Activated T-cell treated with anti-CD3 and anti-CD28 coated beads, Interleukin-2, amount 50 U/mL, for 24 hours (primary cell): Measurements from ENCODE around the gene MICALL1.
A peak's percentile ranks its signal among the peaks of the same experiment; 100 is the strongest.

Experiments
- DNase-seq: peaks from one replicate; pipeline ENCODE4 v3.0.0-alpha.2; 2020
- H3K27ac Mint-ChIP-seq: 2 replicates; pipeline ENCODE4 v1.8.0; 2020; ENCODE audit warnings: mild to moderate bottlenecking, mixed read lengths
- H3K27me3 Mint-ChIP-seq: 2 replicates; pipeline ENCODE4 v1.8.0; 2020; ENCODE audit warnings: mixed read lengths
- H3K36me3 Mint-ChIP-seq: 2 replicates; pipeline ENCODE4 v1.8.0; 2020; ENCODE audit warnings: low read depth, mixed read lengths
- H3K4me1 Mint-ChIP-seq: 2 replicates; pipeline ENCODE4 v1.8.0; 2020; ENCODE audit warnings: low read depth, mixed read lengths
- H3K4me3 Mint-ChIP-seq: 2 replicates; pipeline ENCODE4 v1.8.0; 2020; ENCODE audit warnings: mild to moderate bottlenecking, moderate library complexity, mixed read lengths
- H3K9me3 Mint-ChIP-seq: 2 replicates; pipeline ENCODE4 v1.8.0; 2020; ENCODE audit warnings: mixed read lengths

Gene MICALL1

GRCh38 chr22:37913233-37913721 lies 7.2 kb downstream of the MICALL1 start:
- peaks cover 25% of the 10 kb centered on the region for H3K36me3 Mint-ChIP-seq
- peaks cover 17% of the 10 kb centered on the region for H3K4me1 Mint-ChIP-seq
- H3K9me3 Mint-ChIP-seq: no peaks in the 10 kb centered on the region
- H3K4me3 Mint-ChIP-seq: no peak overlapping the region
- no peaks in the 10 kb centered on the region for H3K27me3 Mint-ChIP-seq
- H3K27ac Mint-ChIP-seq: peak overlapping the region; percentile 60
- DNase-seq: no peak

- peaks cover 14% of the 10 kb centered on the region for H3K4me1 Mint-ChIP-seq
- H3K9me3 Mint-ChIP-seq: no peaks in the 10 kb centered on the region
- H3K36me3 Mint-ChIP-seq: peaks cover 35% of the 10 kb centered on the region
- no peak overlapping the region for H3K4me3 Mint-ChIP-seq
- H3K27ac Mint-ChIP-seq: no peak overlapping the region
- no peak for DNase-seq
- H3K27me3 Mint-ChIP-seq: no peaks in the 10 kb centered on the region
Measured at GRCh38 chr22:37916311-37916710, 10.2 kb downstream of the MICALL1 start.

GRCh38 chr22:37917874-37918548 lies 11.9 kb downstream of the MICALL1 start:
- no peak overlapping the region for H3K4me3 Mint-ChIP-seq
- no peak overlapping the region for H3K27ac Mint-ChIP-seq
- no peaks in the 10 kb centered on the region for H3K27me3 Mint-ChIP-seq
- no peak for DNase-seq
- peaks cover 4% of the 10 kb centered on the region for H3K4me1 Mint-ChIP-seq
- peaks cover 35% of the 10 kb centered on the region for H3K36me3 Mint-ChIP-seq
- H3K9me3 Mint-ChIP-seq: no peaks in the 10 kb centered on the region

GRCh38 chr22:37918580-37919270 lies 12.6 kb downstream of the MICALL1 start:
- peaks cover 34% of the 10 kb centered on the region for H3K36me3 Mint-ChIP-seq
- no peak overlapping the region for H3K27ac Mint-ChIP-seq
- no peak overlapping the region for H3K4me3 Mint-ChIP-seq
- peaks cover 4% of the 10 kb centered on the region for H3K4me1 Mint-ChIP-seq
- no peaks in the 10 kb centered on the region for H3K9me3 Mint-ChIP-seq
- no peak for DNase-seq
- no peaks in the 10 kb centered on the region for H3K27me3 Mint-ChIP-seq

GRCh38 chr22:37920126-37920525 lies 14.0 kb downstream of the MICALL1 start:
- Mint-ChIP-seq H3K27ac (peak overlapping the region; percentile 90), H3K9me3 (no peaks in the 10 kb centered on the region), H3K4me1 (peaks cover 4% of the 10 kb centered on the region), H3K36me3 (peaks cover 34% of the 10 kb centered on the region), H3K4me3 (peak overlapping the region; percentile 30), H3K27me3 (no peaks in the 10 kb centered on the region)
- no peak for DNase-seq

GRCh38 chr22:37922191-37922590 lies 16.1 kb downstream of the MICALL1 start:
- no peaks in the 10 kb centered on the region for H3K27me3 Mint-ChIP-seq
- H3K4me1 Mint-ChIP-seq: peaks cover 4% of the 10 kb centered on the region
- peaks cover 41% of the 10 kb centered on the region for H3K36me3 Mint-ChIP-seq
- no peak overlapping the region for H3K4me3 Mint-ChIP-seq
- no peak for DNase-seq
- no peak overlapping the region for H3K27ac Mint-ChIP-seq
- H3K9me3 Mint-ChIP-seq: no peaks in the 10 kb centered on the region

- no peaks in the 10 kb centered on the region for H3K9me3 Mint-ChIP-seq
- no peak overlapping the region for H3K4me3 Mint-ChIP-seq
- H3K27me3 Mint-ChIP-seq: no peaks in the 10 kb centered on the region
- peaks cover 45% of the 10 kb centered on the region for H3K36me3 Mint-ChIP-seq
- no peak overlapping the region for H3K27ac Mint-ChIP-seq
- DNase-seq: no peak
- peaks cover 4% of the 10 kb centered on the region for H3K4me1 Mint-ChIP-seq
Measured at GRCh38 chr22:37923927-37924326, 17.8 kb downstream of the MICALL1 start.

- Mint-ChIP-seq H3K4me1 (peaks cover 4% of the 10 kb centered on the region), H3K4me3 (no peak overlapping the region), H3K27me3 (no peaks in the 10 kb centered on the region), H3K36me3 (peaks cover 49% of the 10 kb centered on the region), H3K27ac (no peak overlapping the region), H3K9me3 (no peaks in the 10 kb centered on the region)
- no peak for DNase-seq
Measured at GRCh38 chr22:37924386-37925065, 18.4 kb downstream of the MICALL1 start.

GRCh38 chr22:37925330-37925729 lies 19.2 kb downstream of the MICALL1 start:
- H3K27me3 Mint-ChIP-seq: no peaks in the 10 kb centered on the region
- no peak for DNase-seq
- H3K36me3 Mint-ChIP-seq: peaks cover 45% of the 10 kb centered on the region
- no peak overlapping the region for H3K4me3 Mint-ChIP-seq
- no peaks in the 10 kb centered on the region for H3K9me3 Mint-ChIP-seq
- H3K27ac Mint-ChIP-seq: no peak overlapping the region
- H3K4me1 Mint-ChIP-seq: no peaks in the 10 kb centered on the region

- H3K4me3 Mint-ChIP-seq: no peak overlapping the region
- no peak for DNase-seq
- H3K4me1 Mint-ChIP-seq: no peaks in the 10 kb centered on the region
- H3K36me3 Mint-ChIP-seq: peaks cover 44% of the 10 kb centered on the region
- no peaks in the 10 kb centered on the region for H3K27me3 Mint-ChIP-seq
- no peak overlapping the region for H3K27ac Mint-ChIP-seq
- H3K9me3 Mint-ChIP-seq: no peaks in the 10 kb centered on the region
Measured at GRCh38 chr22:37925767-37926166, 19.7 kb downstream of the MICALL1 start.

- Mint-ChIP-seq H3K9me3 (no peaks in the 10 kb centered on the region), H3K36me3 (peaks cover 41% of the 10 kb centered on the region), H3K27me3 (no peaks in the 10 kb centered on the region), H3K27ac (no peak overlapping the region), H3K4me1 (no peaks in the 10 kb centered on the region), H3K4me3 (no peak overlapping the region)
- no peak for DNase-seq
Measured at GRCh38 chr22:37926358-37926757, 20.3 kb downstream of the MICALL1 start.

- no peak for DNase-seq
- Mint-ChIP-seq H3K27me3 (no peaks in the 10 kb centered on the region), H3K4me3 (no peak overlapping the region), H3K4me1 (no peaks in the 10 kb centered on the region), H3K36me3 (peaks cover 41% of the 10 kb centered on the region), H3K9me3 (no peaks in the 10 kb centered on the region), H3K27ac (no peak overlapping the region)
Measured at GRCh38 chr22:37926771-37927636, 20.9 kb downstream of the MICALL1 start.

GRCh38 chr22:37927637-37927936 lies 21.5 kb downstream of the MICALL1 start:
- H3K36me3 Mint-ChIP-seq: peaks cover 44% of the 10 kb centered on the region
- no peak overlapping the region for H3K4me3 Mint-ChIP-seq
- DNase-seq: no peak
- H3K4me1 Mint-ChIP-seq: no peaks in the 10 kb centered on the region
- H3K9me3 Mint-ChIP-seq: no peaks in the 10 kb centered on the region
- no peaks in the 10 kb centered on the region for H3K27me3 Mint-ChIP-seq
- no peak overlapping the region for H3K27ac Mint-ChIP-seq

GRCh38 chr22:37929390-37929789 lies 23.3 kb downstream of the MICALL1 start:
- peaks cover 50% of the 10 kb centered on the region for H3K36me3 Mint-ChIP-seq
- no peaks in the 10 kb centered on the region for H3K9me3 Mint-ChIP-seq
- H3K27me3 Mint-ChIP-seq: no peaks in the 10 kb centered on the region
- peak overlapping the region; percentile 2 for H3K27ac Mint-ChIP-seq
- H3K4me1 Mint-ChIP-seq: peaks cover 11% of the 10 kb centered on the region
- no peak overlapping the region for H3K4me3 Mint-ChIP-seq
- DNase-seq: no peak
